GM19328 (cell line): Measurements from ENCODE around the gene UBL7.
"Not testable (repeated sequence)": the region's sequence is repeated elsewhere in the genome, so short reads cannot be mapped to it uniquely, and the experiment has no call there.

Experiments used
- ATAC-seq: cut with Tn5 transposase; IDR thresholded peaks from one replicate; pipeline ENCODE4 v1.9.1; 2021; ENCODE audit warnings: mild to moderate bottlenecking, moderate library complexity; ENCODE audit not compliant: unreplicated experiment

The UBL7 gene, protein sequence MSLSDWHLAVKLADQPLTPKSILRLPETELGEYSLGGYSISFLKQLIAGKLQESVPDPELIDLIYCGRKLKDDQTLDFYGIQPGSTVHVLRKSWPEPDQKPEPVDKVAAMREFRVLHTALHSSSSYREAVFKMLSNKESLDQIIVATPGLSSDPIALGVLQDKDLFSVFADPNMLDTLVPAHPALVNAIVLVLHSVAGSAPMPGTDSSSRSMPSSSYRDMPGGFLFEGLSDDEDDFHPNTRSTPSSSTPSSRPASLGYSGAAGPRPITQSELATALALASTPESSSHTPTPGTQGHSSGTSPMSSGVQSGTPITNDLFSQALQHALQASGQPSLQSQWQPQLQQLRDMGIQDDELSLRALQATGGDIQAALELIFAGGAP

GRCh38 chr15:74460871-74461846 is at the start of gene UBL7:
TSS of gene UBL7 (minus strand) at chr15:74461160. CDS start at chr15:74458867, 2,293 bp downstream.
- ATAC-seq = peak; percentile 79

DNA sequence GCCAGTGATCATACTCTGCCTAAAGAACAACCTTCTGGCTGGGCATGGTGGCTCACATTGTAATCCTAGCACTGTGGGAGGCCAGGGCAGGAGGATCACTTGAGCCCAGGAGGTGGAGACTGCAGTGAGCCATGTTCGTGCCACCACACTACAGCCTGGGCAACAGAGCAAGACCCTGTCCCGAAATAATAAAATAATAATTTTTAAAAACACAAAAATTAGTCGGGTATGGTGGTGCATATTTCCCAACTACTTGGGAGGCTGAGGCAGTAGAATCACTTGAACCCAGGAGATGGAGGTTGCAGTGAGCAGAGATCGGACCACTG is 45.5 kb upstream of the UBL7 start:
- no peak for ATAC-seq

DNA sequence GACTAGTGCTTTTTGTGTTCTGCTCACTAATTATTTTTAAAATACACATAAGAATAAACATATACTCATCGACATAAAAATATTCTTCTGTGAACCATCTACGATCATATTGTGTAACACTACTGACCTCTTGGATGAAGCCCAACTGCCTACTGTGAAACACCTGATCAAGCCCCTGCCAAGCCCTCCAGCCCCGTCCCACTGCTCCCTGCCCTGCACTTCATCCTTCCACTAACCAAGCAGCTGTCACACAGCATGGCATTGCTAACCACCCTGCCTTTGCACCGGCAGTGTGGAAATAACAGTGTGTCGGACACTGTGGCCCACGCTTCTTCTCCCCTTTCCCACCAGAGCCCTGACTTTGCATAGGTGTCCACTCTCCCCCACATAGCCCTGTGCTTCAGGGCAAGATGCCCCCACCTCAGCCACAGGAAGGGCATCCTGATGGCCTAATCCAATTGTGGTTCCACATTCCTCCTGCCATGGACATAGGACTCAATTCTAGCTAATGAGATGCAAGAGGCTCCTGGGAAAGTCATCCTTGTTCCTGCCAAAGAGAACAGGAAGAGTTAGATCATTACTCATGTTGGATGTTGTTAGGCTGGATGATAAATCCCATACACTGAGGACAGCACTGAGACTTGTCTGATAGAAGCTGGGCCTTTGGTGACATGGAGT is 45.0 kb upstream of the UBL7 start:
- no peak for ATAC-seq

DNA sequence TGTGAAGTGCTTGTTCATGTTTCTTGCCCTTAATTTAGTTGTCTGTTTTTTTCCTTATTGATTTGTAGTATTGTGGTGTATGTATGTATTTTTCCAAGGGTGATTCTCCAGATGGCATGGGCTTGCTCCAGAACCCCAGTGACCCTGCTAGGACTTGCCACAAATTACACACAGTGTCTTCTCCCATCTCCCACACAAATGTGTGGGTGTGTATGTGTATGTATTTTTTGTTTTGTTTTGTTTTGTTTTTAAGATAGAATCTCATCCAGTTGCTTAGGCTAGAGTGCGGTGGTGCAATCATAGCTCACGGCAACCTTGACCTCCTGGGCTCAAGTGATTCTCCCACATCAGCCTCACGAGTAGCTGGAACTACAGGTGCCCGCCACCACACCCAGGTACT is 43.9 kb upstream of the UBL7 start:
- no peak for ATAC-seq

DNA sequence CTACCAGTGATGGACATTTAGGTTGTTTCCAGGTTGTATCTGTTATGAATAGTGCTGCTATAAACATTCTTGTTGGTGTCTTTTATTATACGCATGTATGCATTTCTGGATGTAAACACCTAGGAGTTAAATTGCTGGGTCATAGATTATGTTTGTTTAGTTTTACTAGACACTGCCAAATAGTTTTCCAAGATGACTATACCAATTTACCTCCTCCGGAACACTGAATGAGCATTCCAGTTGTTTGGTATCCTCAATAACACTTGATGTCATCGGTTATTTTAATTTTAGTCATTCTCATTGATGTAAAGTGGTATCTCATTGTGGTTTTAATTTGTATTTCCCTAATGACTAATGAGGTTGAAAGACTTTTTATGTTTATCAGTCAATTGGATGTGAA is 43.5 kb upstream of the UBL7 start:
- no peak for ATAC-seq

- ATAC-seq = no peak
Observed at GRCh38 chr15:74502301-74502700, 41.3 kb upstream of the UBL7 start.

DNA sequence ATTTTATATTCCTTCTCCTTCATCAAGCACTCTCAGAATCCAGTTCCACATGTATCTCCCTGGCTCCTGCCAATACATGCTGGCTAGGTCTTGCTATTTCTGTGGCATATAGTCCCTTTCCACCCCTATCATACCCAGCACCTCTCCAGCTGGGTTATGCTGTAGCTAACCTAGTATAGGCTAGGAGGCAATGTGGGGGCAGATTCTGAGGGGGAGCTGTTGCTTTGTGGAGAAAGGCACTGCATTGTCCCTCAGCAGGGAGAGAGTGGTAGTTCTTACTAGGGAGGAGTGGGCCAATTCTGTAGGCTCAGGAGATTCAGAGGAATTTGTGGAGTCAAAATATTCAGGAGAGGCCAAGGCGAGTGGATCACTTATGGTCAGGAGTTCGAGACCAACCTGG is 39.4 kb upstream of the UBL7 start:
- ATAC-seq = no peak

DNA sequence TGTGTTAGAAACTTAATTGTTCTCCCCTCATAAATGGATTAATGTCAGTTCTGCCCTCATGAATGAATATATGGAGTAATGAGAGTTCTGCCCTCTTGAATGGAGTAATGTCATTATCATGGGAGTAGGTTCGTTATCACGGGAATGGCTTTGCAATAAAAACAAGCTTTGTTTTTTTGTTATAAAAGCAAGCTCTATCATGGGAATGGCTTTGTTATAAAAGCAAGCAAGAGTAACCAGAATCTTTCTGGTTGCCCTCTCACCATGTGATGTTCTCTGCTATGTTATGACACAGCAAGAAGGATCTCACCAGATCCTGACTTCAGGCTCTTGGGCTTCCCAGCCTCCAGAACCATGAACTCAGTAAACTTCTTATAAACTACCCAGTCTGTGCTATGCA is 38.4 kb upstream of the UBL7 start:
- no peak for ATAC-seq

DNA sequence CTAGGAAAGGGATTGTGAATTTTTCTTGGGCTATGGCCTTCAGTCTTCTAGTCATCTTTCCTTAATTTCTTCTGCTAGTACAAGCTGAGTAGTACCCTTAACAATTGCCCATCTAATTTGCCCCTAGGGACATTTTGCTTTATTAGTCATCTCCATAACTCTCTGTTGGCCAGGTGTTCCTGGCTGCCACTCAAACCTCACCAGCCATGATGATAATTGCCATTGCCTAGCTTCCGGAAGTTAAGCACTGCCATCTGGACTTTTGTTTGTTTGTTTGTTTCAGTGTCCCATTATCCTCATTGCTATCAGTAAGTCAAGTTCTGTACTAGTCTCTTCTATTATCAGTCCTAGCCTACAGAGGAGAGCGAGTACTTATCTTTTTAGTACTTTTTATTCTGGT is 36.6 kb upstream of the UBL7 start:
- no peak for ATAC-seq

DNA sequence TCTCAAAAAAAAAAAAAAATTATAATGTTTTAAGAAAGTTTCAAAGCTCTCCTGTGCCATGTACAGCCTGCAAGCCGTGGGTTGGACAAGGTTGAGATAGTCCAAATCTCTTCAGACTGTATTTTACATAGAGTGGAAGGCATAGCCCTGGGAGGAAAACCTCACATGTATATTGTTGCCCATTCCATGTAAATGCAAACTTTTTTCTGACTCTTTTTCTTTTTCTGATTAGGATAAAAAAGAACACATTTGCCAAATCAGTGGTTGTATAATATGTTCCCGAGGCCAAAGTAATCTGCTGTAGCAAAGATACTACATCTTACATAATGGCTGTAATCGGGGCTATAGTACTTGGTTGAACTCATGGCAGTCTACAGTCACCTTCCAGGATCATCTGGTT is 35.7 kb upstream of the UBL7 start:
- ATAC-seq = no peak

DNA sequence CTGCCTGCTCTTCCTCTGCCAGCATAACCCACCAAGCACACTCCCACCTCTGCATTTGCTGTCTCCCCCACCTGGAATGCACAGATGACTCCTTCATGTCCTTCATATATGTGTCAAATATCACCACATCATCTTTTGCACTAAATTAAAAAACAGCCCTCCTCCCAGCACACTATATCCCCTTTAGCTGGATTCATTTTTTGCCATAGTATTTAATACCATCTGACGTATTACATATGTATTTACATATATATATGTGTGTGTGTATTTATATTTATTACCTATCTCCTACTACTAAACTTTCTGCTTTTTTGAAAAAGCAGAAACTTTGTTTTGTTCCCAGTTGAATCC is 29.4 kb upstream of the UBL7 start:
- ATAC-seq = no peak

DNA sequence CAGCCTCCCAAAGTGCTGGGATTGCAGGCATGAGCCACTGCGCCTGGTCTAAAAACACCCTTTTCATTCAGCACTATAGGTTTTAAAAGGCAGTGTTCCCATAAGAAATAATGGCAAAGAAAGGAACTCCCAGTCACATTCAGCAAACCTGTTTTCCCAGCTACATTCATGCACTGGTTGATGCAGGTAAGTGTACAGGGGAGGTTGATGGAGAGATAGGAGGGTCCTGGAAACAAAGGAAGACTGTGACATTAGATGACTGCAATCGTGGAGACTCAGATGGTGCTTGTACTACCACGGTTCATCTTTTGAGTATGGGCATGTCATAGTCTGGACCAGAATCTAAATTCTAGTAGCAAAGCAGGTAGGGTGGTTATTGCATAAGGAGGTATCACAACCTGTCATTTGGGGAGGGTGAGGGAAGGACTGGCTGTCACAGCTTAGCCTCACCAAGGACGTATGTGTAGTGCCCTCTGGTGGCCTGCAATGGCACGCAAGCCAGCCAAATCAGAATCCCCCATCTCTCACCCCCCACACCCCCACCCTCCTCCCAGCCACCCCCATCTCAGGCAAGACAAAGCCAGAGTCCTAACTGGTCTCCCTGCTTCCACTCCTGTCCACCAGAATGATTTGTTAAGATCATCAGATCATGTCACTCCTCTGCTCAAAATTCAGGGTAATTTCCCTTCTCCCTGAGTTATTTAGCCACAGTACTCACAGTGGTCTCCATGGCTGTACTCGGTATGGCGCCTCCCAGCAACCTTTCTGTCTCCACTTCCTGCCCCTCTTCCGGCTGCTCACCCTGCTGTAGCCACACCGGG is 28.8 kb upstream of the UBL7 start:
- ATAC-seq = no peak

GRCh38 chr15:74488776-74489175 is 27.8 kb upstream of the UBL7 start:
- ATAC-seq = no peak

DNA sequence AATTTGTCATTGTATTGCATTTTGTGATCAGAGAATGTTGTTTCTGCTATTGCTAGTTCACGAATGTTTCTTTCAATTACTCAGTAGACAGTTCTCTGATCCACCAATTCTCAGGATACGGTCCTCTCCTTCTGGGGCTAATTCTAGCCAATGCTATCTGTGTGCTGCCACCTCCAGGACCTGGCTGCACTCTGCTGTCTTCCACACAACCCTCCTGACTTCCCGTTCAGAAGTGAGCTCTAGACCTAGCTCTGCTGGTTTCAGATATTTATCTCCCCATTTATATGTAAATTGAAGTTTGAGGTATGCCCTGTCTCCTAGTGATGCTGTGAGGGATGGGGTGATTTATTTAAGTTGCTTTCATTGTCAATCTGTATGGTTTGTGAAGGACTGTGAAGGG is 21.7 kb upstream of the UBL7 start:
- ATAC-seq = no peak

DNA sequence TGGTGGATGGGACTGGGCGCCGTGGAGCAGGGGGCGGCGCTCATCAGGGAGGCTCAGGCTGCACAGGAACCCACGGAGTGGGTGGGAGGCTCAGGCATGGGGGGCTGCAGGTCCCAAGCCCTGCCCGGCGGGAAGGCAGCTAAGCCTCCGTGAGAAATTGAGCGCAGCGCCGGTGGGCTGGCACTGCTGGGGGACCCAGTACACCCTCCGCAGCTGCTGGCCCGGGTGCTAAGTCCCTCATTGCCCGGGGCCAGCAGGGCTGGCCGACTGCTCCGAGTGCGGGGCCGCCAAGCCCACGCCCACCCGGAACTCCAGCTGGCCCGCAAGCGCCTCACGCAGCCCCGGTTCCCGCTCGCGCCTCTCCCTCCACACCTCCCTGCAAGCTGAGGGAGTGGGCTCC is 19.4 kb upstream of the UBL7 start:
- ATAC-seq = not testable (repeated sequence)

DNA sequence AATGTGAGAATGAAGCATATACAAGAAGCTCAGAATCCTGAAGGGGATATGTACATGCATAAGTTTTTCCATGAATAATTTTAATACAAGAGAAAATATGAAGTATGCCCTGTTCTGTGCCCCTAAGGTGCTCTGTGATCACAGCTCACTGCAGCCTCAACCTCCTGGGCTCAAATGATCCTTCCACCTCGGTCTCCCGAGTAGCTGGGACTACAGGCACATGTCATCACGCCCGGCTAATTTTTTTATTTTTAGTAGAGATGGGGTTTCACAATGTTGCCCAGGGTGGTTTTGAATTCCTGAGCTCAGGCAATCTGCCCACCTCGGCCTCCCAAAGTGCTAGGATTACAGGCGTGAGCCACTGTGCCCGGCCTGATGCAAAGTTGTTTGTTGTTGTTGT is 10.7 kb upstream of the UBL7 start:
- not testable (repeated sequence) for ATAC-seq

- no peak for ATAC-seq
Observed at GRCh38 chr15:74470631-74471395, 9.9 kb upstream of the UBL7 start.

- no peak for ATAC-seq
Observed at GRCh38 chr15:74468341-74469032, 7.5 kb upstream of the UBL7 start.

DNA sequence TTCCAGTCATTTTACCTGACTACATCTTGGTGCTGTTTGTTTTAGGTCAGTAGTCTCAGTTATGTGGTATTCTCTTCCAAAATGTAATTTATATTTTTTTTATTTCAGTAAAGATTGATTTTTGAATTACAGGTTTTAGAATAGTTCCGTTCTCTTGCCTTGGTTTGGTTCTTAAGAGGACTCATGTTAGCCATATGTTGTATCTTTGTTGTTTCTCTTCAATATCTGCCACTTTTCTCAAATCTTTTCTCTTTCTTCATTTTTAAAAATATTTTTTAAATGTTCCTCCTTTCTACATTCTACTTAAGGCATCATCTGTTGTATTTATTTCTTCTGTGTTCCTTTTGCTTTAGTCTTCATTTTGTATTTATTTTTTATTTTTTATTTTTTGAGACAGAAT is 5.6 kb upstream of the UBL7 start:
- ATAC-seq = no peak
